Fibroblast of skin of left biceps (primary cell): ENCODE results near the gene CNTNAP2.

Experiments
- DNase-seq, 2 experiments: peaks; one replicate each; pipeline ENCODE4 v3.0.0-alpha.2; 2013; ENCODE audit warnings: low read depth in 2 of 2

Gene CNTNAP2

DNA sequence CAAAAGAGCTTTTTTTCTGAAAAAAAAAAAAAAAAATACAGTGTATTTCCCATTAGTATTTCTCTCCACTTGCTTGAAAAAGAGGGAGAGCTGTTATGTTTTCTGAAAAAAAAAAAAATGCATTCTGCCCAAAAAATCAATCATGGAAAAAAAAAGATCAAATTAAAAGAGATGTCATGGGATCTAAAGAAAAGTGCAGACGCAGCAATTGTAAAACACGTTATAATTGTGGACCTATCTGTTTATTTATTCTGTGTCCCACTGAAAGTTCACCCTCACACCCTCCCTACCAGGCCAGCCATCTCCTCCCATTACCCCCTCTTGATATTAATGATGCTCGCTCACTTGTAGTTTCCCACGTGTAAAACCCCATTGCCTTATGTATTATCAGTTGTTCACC, 1800.0 kb downstream of the CNTNAP2 start:
- DNase-seq: no peak

DNA sequence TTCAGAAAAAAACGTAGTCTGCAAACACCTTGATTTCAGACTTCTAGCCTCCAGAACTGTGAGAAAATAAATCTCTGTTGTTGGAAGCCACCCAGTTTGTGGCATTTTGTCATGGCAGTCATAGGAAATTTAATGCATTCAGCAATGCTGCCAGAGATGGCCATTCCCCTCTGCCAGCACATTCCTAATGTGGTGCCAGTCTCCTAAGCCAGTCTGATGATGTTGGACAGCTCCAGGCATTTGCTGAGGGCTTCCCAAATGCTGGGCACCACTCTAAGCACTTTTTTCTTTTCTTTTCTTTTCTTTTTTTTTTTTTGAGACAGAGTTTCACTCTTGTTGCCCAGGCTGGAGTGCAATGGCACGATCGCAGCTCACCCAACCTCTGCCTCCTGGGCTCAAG, 1807.2 kb downstream of the CNTNAP2 start:
- no peak for DNase-seq

DNA sequence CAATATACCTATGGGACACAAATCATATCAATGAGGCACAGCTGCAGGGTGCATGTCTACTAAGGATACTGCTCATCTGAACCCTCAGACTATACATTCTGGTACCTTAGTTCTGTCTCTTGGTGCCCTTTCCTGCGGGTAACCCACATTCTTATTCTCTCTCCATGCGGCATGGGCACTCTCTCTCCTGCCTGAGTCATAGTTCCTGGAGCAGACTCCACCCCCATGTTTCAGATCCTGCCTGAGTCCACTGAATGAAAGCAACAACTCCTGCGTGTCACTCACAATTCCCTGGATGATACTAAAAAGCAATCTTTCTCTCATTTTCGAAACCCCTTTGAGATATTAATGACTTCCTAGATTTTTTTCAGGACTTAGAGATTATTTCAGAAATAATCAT, 1820.8 kb downstream of the CNTNAP2 start:
- no peak for DNase-seq

DNA sequence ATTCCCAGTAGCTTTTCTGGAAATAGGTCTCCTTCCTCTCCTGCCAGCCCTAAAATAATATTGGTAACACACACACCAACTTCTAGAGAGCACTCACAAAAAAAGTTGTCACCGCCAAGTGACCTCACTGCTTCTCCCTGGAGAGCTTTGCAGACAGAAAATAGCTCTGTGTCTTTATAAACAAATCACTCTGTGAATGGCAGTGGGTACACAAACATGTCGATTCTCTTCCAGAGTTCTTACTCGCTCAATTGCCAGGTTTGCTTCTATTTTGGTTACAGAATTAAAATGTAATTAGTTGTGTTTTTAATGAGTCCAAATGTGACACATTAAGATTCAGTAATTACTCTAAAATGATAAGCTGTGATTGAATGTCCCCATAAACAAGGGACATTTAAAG, 1824.8 kb downstream of the CNTNAP2 start:
- no peak for DNase-seq

DNA sequence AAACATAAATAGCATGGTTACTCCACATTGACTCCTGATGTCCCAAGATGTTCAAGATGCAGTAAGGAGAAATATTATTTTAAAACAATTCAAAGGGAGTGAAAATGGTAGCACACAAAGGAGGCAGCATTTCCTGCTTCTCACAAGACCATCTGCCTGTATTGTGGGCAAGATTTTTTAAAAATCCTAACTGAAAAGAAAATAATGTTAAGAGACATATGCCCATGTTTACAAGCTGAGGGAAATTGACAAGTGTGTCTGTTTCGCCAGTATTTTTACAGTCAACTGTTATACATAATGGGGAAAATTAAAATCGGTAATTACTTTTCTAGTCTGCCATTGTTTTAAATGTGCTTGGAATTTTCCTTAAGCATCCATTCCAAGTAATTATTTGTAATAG, 1827.7 kb downstream of the CNTNAP2 start:
- DNase-seq: no peak

DNA sequence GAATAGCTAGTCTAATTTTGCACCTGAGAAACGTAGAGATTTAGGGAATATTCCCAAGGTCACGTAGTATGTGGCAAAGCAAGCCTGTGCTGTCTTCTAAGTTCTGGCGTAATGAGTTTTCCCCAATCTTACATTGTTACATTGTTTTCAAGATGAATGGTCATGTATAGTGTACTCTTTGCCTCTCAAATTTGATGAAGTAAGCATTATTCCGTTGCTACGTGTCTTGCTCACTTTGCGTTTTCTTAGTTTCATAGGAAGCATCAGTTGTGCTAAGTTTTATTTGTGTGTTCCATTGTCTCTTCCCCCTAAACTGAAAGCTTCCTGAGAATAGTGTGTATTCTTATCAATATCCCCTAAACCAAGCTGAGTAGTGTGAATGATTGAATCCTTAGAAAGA, 1836.3 kb downstream of the CNTNAP2 start:
- no peak for DNase-seq

DNA sequence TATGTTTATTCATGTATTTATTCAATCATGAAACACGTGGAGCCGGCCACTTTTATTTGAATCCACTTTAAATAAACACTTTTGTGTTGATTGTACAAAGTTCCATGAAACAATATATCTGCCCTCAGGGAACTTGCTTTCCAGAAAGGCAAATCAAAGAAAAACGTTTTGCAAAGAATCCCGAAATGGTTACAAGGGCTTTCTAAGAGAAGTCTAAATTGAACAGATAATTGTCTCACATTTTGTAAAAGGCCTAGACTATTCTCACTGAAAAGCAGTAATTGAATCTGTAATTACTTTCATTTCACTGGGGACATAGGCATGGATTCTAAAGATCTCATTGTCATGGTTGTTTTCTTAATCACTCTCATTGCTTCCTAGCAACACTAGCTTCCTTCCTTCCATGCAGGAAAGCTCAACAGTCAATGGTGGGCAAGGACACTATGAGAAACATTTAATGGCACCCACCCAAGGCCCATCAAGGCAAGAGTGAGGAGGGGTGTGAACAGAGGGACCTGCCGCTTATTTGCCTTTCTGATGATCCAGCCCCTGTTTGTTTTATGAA, 1851.5 kb downstream of the CNTNAP2 start:
- DNase-seq: no peak

DNA sequence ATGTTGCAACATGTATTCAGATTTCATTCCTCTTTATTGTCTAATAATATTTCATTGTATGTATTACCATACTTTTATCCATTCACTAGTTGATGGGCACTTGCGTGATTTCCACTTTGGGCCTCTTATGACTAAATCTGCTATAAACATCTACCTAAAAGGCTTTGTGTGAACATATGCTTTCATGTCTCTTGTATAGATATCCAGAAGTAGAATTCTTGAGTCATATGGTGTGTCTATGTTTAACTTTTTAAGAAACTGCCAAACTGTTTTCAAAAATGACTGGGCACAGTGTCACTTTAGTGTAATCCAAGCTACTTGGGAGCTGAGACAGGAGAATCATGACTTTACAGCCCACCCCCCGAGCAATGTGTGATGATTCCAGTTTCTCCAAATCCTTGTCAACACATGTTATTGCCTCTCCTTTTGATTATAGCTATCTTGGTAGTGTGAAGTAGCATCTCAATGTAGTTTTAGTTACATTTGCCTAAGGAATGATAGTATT, 1855.1 kb downstream of the CNTNAP2 start:
- no peak for DNase-seq

DNA sequence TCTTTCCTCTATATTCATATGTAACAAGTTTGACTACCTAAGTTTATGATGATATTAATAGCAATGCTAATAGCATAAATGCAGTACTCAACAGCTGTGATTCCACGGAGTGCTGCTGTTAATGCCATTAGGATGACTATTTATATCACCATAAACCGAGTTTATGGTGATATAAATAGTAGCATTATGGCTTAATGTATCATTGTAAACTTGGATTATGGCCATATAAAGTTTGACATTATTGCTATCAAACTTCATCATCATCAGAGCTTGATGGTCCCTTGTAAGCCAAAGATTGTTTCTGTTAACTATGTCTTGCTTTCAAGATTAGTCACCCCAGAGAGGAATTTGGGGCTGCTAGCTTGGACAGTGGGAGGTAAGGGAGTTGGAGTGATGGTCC, 1861.6 kb downstream of the CNTNAP2 start:
- no peak for DNase-seq

DNA sequence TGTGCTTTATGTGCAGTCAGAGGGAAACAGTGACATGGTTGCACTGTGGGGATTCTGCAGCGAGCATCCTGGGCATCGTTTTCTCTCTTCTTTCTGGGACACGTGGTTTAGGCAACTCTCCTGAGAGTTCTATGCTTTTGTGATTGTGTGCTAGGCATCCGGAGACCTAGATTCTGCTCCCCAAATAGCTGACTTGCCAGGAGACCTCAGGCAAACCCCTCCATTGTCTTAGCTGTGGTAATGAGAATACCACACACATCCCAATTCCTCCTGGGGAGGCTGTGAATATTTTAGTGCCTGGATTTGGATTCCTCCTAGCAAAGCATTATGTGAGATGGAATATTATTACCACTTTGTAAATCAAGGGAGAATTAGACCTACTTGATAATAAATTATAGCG, 1862.0 kb downstream of the CNTNAP2 start:
- DNase-seq: no peak

DNA sequence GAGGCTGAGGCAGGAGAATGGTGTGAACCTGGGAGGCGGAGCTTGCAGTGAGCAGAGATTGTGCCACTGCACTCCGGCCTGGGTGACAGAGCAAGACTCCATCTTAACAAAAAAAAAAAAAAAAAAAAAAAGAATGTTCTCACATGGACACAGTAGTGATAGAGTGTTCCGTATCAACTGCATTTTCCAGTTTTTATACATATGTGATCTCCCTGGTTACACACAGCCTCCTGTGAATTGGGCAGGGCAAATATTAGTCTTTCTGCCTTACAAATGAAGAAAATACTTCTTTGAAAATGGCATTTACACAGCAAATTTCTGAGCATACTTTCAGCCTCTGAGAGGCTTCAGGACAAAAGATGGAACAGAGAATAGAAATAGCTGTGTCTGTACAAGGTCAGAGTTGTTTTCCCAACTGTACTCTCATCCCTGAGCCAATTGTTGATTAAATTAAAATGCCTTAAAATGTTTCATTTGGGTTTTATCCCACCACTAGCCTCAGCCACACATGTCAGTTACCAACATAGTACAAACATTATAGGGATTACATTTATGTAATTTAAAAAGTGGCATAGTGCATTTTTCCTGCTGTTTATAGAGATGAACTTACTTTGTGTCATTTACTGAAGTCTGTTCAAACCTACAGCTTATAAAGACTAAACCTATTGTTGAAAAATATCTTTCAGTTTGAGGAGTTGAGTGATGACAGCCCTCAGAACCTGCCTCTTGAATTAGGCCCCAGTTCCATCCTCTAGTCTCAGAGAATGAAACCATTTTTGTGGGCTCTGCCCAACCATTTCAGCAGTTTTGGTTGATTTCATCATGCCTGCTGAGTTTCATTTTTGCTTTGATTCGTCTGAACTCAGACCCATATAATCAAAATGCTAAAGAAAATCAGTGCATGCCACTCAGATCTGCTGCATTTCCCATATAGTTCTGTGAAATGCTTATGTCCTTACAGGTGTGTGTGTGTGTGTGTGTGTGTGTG, 1864.5 kb downstream of the CNTNAP2 start:
- no peak for DNase-seq

DNA sequence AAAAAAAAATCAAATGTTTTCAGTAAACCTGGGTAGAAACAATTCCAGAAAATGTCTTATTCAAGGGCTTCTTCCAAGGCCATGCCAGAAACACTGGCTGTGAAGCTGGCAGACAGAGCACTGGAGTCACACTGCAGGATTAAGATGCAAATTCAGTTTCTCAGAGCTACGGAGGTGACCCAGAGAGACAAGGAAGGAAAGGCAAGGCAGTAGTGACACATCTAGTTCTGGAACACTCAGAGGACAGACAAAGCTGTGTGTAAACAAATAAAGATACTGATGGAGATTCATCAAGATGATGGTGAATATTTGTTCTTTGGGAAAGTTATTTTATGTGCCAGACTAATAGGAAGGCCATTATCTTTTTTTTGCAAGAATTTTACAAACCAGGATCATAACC, 1865.7 kb downstream of the CNTNAP2 start:
- no peak for DNase-seq

DNA sequence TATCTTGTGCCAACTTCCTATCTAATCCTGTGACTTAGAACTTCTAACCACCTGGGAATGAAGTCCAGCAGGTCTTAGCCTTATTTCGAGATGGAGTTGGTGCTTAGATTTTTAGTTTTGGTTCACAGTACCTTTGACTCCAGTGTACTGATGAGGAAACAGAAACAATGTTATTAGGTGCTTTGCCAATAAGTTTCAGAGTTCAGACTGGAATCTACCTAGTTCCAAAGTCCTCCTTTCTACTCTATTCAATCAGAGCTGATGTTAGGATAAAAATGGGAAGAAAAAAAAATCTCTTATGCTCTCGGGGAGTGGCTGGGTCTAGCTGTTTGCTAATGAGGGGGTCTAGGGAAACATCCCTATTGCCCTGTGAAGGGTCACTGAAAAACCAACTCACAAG, 1867.7 kb downstream of the CNTNAP2 start:
- no peak for DNase-seq

DNA sequence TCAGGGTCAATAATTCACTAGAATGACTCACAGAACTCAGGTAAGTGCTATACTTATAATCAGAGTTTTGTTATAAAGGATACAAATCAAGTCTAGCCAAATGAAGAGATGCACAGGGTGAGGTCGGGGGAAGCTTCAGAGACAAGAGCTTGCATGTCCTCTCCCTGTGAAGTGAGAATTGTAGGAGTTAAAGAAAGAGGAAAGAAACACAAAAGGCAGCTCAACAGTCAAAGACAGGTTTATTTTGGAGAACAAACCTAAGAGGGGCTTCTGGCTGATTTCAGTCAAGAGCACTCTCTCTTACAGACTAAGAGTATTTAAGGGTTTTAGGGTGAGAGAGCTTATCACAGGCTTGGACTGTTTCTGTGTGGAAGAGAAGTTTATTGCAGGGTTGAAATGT, 1873.5 kb downstream of the CNTNAP2 start:
- DNase-seq: no peak

DNA sequence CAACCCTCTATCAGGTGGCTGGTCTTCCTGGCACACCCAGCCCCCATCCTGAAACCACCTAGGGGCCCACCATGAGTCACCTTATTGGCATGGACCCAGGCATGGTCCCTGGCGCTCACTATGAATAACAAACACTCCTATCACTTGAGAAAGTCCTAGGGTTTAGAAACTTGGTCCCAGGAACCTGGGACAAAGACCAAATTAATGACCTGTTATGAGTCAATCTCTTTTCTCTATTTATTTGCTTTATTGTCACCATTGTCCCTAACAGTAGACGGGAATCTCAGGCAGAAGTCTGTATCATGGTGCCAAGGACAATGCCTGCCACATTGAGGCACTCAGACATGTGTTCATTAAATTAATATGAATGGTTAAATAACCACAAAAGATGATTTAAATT, 1874.3 kb downstream of the CNTNAP2 start:
- no peak for DNase-seq

DNA sequence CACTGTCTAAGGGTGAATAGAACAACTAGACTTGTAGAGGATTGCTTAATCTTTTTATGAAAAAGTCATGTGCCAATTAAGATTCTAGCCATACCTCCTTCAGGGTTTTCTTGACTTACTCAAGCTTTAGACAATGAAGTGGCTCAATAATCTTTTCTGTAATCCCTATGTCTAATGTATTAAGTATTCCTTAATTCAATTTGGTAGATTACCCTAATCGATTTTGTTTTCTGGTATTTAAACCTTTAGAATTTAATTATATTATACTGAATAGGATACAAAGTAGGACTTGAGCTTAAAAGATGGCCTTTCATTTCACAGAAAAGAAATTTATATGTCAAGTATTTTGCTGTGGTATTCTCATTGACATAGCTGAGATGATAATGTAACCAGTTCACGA, 1876.1 kb downstream of the CNTNAP2 start:
- no peak for DNase-seq

DNA sequence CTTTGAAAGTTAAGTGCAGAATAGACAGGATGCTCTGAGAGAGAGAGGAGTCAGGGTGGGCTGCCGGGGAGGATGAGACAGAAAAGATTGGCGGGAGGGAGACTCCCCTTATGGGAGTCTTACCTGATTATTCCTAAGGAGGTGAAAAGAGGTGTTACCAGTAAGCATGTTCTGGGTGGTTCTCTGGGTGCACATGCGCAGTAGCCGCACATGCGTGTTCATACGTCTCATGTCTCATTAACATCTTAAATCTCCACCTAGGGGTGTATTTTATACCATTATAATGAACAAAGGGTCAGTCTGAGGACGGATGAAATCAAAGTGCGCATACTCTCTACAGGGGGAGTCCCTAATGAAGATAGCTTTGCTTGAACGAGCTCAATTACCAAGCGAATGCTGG, 1881.0 kb downstream of the CNTNAP2 start:
- no peak for DNase-seq

DNA sequence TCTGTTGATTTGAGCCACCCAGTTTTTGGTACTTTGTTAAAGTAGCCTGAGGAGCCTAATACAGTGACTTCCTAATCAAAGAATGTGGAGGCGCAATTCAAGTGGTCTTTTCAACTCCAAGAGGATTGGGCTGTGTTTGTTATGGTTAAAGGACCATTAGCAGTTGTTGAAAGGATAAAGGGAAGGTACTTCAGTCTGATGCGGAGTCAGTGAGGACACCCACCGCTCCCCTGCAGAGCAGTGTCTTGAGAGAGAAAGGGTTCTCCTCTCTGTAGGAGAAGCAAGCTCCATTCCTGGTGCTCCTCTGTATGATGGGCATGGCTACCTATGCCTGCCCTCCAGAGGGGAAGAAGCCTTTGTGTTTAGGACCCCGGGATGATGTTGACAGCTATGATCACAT, 1883.4 kb downstream of the CNTNAP2 start:
- DNase-seq: no peak

DNA sequence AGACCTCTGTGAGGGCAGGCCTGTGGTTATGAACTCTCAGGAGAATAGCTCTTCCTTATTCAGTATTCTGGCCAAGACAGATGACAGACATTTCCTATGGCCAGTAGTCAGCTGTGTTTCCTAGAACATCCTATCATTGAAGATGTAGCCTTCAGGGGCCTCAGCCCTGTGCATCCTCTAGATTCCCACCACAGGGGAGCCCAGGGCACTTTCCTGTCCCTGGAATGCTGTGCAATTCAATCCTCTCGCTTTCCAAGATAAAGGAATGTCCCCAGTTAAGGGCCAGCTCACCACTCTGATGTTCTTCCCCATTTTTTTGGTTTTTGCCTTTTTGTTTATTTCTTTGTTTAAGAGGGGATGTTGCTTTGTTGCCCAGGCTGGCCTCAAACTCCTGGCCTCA, 1895.2 kb downstream of the CNTNAP2 start:
- DNase-seq: no peak

DNA sequence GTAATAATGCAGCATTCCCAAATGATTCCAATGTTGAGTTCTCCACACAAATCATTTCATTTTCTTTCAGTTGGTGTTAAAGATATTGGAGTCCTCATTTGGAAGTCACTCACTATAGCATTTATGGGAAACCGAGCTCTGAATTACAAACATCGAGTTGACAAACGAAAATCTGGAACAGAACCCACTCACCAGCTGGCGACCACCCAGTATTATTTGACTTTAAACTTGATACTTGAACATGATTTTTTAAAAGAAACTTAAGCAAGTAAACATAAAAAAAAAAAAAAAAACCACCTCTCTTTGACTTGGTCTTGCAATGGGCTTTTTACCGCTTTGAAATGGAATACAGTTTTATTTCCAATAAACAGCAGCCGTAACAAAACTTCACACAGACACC, 1897.4 kb downstream of the CNTNAP2 start:
- DNase-seq: no peak

DNA sequence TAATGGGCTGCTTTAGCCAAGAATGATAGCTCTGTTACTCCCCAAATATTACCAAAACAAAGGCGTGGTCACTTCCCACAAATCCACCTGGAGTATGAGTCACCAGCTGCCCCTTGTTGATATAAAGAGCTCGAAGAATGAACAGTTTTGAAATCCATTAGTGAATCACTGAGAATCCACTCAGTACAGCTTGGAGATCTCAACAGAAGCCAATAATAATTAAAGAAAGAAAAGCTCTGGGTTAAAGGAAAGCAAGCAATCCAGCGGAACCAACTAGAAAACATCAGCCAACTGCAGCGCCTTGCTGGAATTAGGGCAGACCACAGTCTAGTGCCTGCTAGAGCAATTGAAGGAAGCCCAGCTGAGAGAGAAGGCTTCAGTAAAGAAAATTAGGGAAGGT, 1897.9 kb downstream of the CNTNAP2 start:
- DNase-seq: no peak

DNA sequence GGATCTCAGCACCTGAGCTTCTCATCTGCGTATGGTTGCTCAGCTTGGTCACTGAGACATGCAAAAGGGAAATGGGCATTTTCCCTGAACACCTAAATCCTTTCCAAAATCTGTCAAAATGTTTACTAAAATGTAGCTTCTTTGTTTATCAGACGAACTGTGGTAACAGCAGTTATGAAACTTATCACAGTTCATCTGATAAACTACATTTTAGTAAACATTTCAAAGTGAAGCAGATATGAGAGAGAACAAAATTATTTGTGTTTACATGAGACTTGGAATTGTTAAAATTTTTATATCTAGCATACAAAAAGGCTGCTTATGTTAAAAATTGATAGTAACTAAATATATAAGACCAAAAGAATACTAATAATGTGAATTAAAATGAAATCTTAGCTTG, 1900.5 kb downstream of the CNTNAP2 start:
- DNase-seq: no peak

DNA sequence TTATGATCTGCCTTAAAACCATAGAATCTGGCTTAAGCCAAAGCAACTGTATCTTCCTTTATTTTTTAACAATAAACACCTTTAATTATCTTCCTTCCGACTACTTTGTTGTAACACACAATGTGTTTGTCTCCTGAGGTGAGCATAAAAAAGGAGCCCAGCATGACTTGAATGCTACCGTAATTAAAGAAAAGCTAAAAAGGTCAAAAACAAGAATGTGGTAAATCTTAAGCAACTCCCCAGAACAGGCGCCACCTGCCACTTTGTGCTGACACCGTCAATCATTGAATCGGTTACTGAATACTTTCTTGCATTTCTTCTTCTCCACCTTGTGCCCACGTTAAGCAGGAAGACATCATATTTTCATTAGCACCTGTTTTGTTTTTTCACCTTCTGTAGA, 1904.1 kb downstream of the CNTNAP2 start:
- no peak for DNase-seq
